ENCODE results near the gene LMF1.
"Not testable (repeated sequence)": the region's sequence is repeated elsewhere in the genome, so short reads cannot be mapped to it uniquely, and the experiment has no call there.

LMF1 gene

DNA sequence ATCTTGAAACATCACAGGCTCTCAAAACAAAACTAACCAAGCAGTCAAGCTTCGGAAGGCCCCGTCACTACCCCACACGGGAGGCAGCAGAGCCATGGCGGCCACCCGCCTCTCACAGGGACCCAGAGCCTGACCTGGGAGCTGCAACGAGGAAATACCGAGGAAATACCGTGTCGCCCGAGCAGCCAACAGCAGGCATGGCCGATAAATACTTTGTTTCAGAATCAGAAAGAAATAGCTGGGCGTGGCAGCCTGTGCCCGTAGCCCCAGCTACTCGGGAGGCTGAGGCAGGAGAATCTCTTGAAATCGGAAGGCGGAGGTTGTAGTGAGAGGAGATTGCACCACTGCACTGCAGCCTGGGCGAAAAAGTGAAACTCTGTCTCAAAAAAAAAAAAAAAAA is 6.9 kb downstream of the LMF1 start:
- Histone ChIP-seq H3K9me3 (ENCODE audit: control insufficient read depth, low read length) (peaks cover 10% of the 10 kb centered on the region), H3K4me3 (ENCODE audit: extremely low read depth, insufficient read depth, low read length, poor library complexity, severe bottlenecking) (no peak overlapping the region), H3K36me3 (ENCODE audit: control insufficient read depth, insufficient read depth, low read length) (peaks cover 26% of the 10 kb centered on the region), H3K4me1 (ENCODE audit: control insufficient read depth, insufficient read depth, low read length, poor library complexity, severe bottlenecking) (no peaks in the 10 kb centered on the region), H3K27ac (ENCODE audit: low read depth, low read length, severe bottlenecking) (no peak overlapping the region)
- 95 to 97% methylated on average over 14 of the region's 17 CpGs for WGBS, 2 experiments (ENCODE audit: insufficient coverage in 2 of 2)

DNA sequence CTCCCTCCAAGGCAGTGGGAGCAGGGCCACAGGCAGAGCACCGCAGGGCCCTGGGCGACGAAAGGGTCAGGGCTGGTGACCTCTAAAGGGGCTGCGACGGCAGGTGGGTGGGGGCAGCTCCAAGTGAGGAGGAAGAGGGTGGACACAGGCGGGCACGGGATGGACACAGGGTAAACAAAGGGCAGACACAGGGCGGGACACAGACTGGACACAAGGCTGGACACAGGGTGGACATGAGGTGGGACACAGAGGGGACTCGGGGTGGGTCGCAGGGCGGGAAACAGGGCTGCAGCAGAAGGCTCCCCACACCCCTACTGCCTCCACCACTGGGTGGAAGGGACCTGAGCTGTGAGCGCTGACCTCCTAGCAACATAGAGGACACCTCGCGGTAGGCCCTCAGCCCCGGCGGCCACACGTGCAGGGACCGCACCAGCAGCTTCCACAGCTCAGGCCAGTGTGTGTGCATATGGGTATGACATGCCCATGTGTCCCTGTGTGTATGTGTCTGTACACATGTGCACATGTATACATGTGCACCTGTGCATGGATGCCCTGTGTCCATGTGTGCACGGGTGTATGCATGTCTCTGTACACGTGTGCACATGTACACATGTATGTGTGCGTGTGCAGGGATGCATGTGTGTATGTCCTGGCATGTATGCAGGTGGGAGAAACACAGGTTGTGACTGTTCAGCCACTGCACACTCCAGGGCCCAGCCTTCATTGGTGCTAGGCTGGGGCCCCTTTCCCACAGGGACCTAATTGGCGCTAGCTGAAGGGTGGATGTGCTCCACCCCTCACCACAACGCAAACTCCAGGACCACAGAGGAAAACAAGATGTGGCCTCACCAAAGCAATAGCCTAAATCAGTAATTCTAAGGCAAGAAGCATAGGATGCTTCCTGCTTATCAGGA is 7.6 kb downstream of the LMF1 start:
- H3K4me1 ChIP-seq (ENCODE audit: control insufficient read depth, insufficient read depth, low read length, poor library complexity, severe bottlenecking), result no peaks in the 10 kb centered on the region
- H3K9me3 ChIP-seq (ENCODE audit: control insufficient read depth, low read length), result peaks cover 10% of the 10 kb centered on the region
- 96% methylated on average over 15 to 17 of the region's 23 CpGs for WGBS, 2 experiments (ENCODE audit: insufficient coverage in 2 of 2)
- peaks cover 21% of the 10 kb centered on the region for H3K36me3 ChIP-seq (ENCODE audit: control insufficient read depth, insufficient read depth, low read length)
- no peak overlapping the region for H3K4me3 ChIP-seq (ENCODE audit: extremely low read depth, insufficient read depth, low read length, poor library complexity, severe bottlenecking)
- H3K27ac ChIP-seq (ENCODE audit: low read depth, low read length, severe bottlenecking), result no peak overlapping the region

DNA sequence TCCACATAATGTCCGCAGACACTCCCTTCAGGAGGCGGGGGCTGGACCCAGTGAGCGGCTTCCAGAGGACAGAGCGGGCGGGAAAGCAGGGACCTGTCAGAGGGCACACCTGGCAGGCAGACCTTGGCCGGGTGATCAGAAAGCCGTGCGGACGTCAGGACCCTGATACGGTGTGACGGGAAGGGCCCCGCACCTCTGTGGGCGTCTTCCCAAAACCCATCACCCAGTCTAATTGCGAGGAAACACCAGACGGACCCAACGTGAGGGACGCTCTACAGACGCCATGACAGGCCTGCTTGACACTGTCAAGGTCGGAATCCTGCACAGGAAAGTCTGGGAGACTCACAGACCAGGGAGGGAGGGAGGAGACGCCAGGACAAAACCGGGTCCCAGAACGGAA is 8.4 kb downstream of the LMF1 start:
- WGBS, 2 experiments (ENCODE audit: insufficient coverage in 2 of 2), result 93 to 95% methylated on average over 12 to 21 of the region's 22 CpGs
- Histone ChIP-seq H3K9me3 (ENCODE audit: control insufficient read depth, low read length) (peaks cover 10% of the 10 kb centered on the region), H3K27ac (ENCODE audit: low read depth, low read length, severe bottlenecking) (no peak overlapping the region), H3K4me1 (ENCODE audit: control insufficient read depth, insufficient read depth, low read length, poor library complexity, severe bottlenecking) (no peaks in the 10 kb centered on the region), H3K36me3 (ENCODE audit: control insufficient read depth, insufficient read depth, low read length) (peaks cover 16% of the 10 kb centered on the region), H3K4me3 (ENCODE audit: extremely low read depth, insufficient read depth, low read length, poor library complexity, severe bottlenecking) (no peak overlapping the region)

DNA sequence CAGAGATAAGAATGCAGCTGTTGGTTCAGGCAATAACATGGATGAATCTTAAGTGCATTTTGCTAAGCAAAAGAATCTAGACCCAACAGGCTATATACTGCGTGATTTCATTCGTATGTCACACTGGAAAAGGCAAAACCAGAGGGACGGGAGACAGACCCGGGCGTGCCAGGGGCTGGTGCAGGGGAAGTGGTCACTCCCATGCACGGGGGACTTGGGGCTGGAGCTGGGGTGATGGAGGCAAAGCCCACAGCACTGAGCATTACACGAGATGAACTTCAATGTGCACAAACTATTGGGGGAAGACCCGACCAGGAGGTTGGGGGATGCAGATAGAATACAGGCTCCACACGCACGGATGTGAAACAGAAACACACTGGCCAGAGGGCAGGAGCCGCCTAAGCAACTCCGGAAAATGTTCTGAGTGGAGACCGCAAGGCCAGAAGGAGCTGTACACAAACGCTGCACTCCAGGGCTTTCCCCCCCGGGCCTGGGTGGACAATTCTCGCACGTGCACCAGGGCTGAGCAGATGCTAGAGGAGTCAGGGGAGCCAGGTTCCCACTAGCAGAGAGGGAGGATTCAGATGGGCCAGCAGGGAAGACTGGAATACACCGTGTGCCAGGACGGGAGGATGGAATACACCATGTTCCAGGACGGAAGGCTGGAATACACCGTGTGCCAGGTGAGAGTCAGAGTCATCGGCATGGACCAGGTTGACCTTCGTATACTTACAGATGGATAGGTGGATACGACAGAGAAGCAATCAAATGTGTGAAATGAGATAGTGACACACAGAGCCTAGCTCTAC is 11.3 kb downstream of the LMF1 start:
- Histone ChIP-seq H3K36me3 (ENCODE audit: control insufficient read depth, insufficient read depth, low read length) (no peaks in the 10 kb centered on the region), H3K9me3 (ENCODE audit: control insufficient read depth, low read length) (no peaks in the 10 kb centered on the region), H3K4me1 (ENCODE audit: control insufficient read depth, insufficient read depth, low read length, poor library complexity, severe bottlenecking) (no peaks in the 10 kb centered on the region), H3K27ac (ENCODE audit: low read depth, low read length, severe bottlenecking) (no peak overlapping the region), H3K4me3 (ENCODE audit: extremely low read depth, insufficient read depth, low read length, poor library complexity, severe bottlenecking) (no peak overlapping the region)
- 93% methylated on average over 23 to 24 of the region's 24 CpGs for WGBS, 2 experiments (ENCODE audit: insufficient coverage in 2 of 2)

DNA sequence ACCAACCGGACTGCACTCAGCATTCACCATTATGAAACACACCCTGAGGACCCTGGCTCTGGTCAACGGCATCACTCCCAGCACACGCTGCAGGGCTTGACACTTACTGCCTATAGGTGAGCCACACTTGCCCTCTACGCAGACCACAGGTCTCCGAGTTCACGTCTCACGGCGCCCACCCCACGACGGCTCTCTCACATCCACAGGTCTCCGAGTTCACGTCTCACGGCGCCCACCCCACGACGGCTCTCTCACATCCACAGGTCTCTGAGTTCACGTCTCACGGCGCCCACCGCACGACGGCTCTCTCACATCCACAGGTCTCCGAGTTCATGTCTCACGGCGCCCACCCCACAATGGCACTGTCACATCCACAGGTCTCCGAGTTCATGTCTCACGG is 15.0 kb downstream of the LMF1 start:
- not testable (repeated sequence) for H3K9me3 ChIP-seq (ENCODE audit: control insufficient read depth, low read length); H3K4me3 ChIP-seq (ENCODE audit: extremely low read depth, insufficient read depth, low read length, poor library complexity, severe bottlenecking); H3K36me3 ChIP-seq (ENCODE audit: control insufficient read depth, insufficient read depth, low read length); H3K27ac ChIP-seq (ENCODE audit: low read depth, low read length, severe bottlenecking); H3K4me1 ChIP-seq (ENCODE audit: control insufficient read depth, insufficient read depth, low read length, poor library complexity, severe bottlenecking)
- WGBS, 2 experiments (ENCODE audit: insufficient coverage in 2 of 2), result 96% methylated on average over 4 to 21 of the region's 27 CpGs

DNA sequence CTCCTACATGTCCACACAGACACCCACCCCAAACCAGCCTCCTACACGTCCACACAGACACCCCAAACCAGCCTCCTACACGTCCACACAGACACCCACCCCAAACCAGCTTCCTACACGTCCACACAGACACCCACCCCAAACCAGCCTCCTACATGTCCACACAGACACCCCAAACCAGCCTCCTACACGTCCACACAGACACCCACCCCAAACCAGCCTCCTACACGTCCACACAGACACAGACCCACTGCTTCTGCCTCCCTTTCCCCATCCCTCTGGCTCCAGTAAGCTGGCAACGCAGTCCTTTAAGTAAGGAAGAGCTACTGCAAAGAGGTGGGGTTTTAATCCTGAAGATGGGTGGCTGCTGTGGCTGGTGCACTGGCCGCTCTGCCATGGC is 17.0 kb downstream of the LMF1 start:
- not testable (repeated sequence) for H3K9me3 ChIP-seq (ENCODE audit: control insufficient read depth, low read length); H3K27ac ChIP-seq (ENCODE audit: low read depth, low read length, severe bottlenecking); H3K4me1 ChIP-seq (ENCODE audit: control insufficient read depth, insufficient read depth, low read length, poor library complexity, severe bottlenecking); H3K36me3 ChIP-seq (ENCODE audit: control insufficient read depth, insufficient read depth, low read length); H3K4me3 ChIP-seq (ENCODE audit: extremely low read depth, insufficient read depth, low read length, poor library complexity, severe bottlenecking)
- WGBS, 2 experiments (ENCODE audit: insufficient coverage in 2 of 2), result 100% methylated on average over 1 to 2 of the region's 7 CpGs

DNA sequence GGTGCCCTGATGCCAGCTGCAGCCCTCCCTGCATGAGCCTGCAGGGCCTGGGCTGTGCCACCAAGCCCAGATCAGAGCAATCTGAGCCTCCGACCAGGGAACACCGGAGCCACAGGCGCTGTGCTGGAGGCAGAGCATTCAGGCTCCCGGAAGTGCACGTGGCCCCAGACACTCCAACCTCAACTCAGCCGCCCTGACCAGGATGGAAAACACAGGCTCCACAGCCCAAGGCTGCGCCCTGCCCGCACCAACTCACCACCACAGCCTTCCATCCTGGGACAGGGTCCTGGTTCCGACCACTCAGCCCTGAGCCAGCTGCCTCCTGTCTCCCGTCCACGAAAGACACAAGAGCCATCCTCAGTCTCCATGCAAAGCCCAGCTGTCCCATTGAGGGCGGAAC is 18.5 kb downstream of the LMF1 start:
- no peak overlapping the region for H3K27ac ChIP-seq (ENCODE audit: low read depth, low read length, severe bottlenecking)
- no peaks in the 10 kb centered on the region for H3K4me1 ChIP-seq (ENCODE audit: control insufficient read depth, insufficient read depth, low read length, poor library complexity, severe bottlenecking)
- H3K9me3 ChIP-seq (ENCODE audit: control insufficient read depth, low read length), result no peaks in the 10 kb centered on the region
- H3K36me3 ChIP-seq (ENCODE audit: control insufficient read depth, insufficient read depth, low read length), result no peaks in the 10 kb centered on the region
- no peak overlapping the region for H3K4me3 ChIP-seq (ENCODE audit: extremely low read depth, insufficient read depth, low read length, poor library complexity, severe bottlenecking)
- WGBS, 2 experiments (ENCODE audit: insufficient coverage in 2 of 2), result 75 to 85% methylated on average over 6 to 12 of the region's 12 CpGs

DNA sequence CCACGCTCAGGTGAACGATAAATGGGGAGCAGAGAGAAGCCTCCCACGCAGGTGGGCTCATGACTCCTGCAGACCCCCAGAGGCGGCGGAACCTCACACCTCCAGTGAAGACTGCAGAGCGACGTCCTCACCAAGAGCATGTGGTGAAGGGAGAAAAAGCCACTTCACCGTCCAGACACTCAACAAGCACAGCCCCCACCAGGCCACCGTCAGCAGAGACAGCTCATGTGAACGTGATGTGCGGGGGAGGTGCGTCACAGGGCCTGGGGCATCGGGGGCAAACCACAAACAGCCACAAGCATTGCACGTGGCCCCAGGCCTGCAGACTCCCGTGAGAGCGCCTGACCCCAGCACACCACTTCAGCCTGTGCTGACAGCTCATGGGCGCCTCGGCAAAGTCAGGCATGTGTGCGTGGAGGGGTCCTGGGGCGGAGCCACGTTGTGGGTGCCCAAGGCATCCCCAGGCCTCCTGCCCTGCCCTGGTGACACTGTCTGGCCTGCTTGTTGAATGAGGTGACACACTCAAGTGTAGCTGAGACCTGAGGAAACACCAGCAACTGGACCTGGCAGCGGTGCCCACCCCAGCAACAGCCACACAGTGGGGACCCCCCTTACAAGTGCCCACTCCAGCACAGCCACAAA is 19.0 kb downstream of the LMF1 start:
- no peaks in the 10 kb centered on the region for H3K36me3 ChIP-seq (ENCODE audit: control insufficient read depth, insufficient read depth, low read length)
- no peaks in the 10 kb centered on the region for H3K9me3 ChIP-seq (ENCODE audit: control insufficient read depth, low read length)
- 91 to 93% methylated on average over 20 to 22 of the region's 22 CpGs for WGBS, 2 experiments (ENCODE audit: insufficient coverage in 2 of 2)
- H3K4me1 ChIP-seq (ENCODE audit: control insufficient read depth, insufficient read depth, low read length, poor library complexity, severe bottlenecking), result no peaks in the 10 kb centered on the region
- no peak overlapping the region for H3K4me3 ChIP-seq (ENCODE audit: extremely low read depth, insufficient read depth, low read length, poor library complexity, severe bottlenecking)
- no peak overlapping the region for H3K27ac ChIP-seq (ENCODE audit: low read depth, low read length, severe bottlenecking)

DNA sequence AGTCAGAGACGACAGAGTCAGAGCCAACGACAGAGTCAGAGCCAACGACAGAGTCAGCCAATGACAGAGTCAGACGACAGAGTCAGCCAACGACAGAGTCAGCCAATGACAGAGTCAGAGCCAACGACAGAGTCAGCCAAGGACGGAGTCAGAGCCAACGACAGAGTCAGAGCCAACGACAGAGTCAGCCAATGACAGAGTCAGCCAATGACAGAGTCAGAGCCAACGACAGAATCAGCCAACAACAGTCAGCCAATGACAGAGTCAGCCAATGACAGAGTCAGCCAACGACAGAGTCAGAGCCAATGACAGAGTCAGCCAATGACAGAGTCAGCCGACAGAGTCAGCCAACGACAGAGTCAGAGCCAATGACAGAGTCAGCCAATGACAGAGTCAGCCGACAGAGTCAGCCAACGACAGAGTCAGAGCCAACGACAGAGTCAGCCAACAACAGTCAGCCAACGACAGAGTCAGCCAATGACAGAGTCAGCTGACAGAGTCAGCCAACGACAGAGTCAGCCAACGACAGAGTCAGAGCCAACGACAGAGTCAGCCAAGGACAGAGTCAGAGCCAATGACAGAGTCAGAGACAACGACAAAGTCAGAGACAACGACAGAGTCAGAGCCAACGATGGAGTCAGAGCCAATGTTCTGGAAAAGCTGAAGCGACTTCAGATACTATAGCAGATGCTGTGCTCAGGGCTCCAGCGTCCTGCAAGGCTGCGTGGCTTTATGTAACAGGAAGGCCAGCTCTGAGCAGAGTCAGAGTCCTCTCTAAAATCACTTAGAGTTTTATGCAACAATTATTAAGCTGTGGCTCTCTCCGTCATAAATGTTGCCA is 19.8 kb downstream of the LMF1 start:
- H3K36me3 ChIP-seq (ENCODE audit: control insufficient read depth, insufficient read depth, low read length); H3K27ac ChIP-seq (ENCODE audit: low read depth, low read length, severe bottlenecking); H3K4me1 ChIP-seq (ENCODE audit: control insufficient read depth, insufficient read depth, low read length, poor library complexity, severe bottlenecking); H3K4me3 ChIP-seq (ENCODE audit: extremely low read depth, insufficient read depth, low read length, poor library complexity, severe bottlenecking); H3K9me3 ChIP-seq (ENCODE audit: control insufficient read depth, low read length): not testable (repeated sequence)
- 85 to 86% methylated on average over 24 to 26 of the region's 27 CpGs for WGBS, 2 experiments (ENCODE audit: insufficient coverage in 2 of 2)

DNA sequence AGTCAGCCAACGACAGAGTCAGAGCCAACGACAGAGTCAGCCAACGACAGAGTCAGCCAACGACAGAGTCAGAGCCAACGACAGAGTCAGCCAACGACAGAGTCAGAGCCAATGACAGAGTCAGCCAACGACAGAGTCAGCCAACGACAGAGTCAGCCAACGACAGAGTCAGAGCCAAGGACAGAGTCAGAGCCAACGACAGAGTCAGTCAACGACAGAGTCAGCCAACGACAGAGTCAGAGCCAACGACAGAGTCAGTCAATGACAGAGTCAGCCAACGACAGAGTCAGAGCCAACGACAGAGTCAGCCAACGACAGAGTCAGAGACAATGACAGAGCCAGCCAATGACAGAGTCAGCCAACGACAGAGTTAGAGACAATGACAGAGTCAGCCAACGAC is 22.0 kb downstream of the LMF1 start:
- 93% methylated on average over 10 to 17 of the region's 18 CpGs for WGBS, 2 experiments (ENCODE audit: insufficient coverage in 2 of 2)
- not testable (repeated sequence) for H3K4me3 ChIP-seq (ENCODE audit: extremely low read depth, insufficient read depth, low read length, poor library complexity, severe bottlenecking); H3K9me3 ChIP-seq (ENCODE audit: control insufficient read depth, low read length); H3K4me1 ChIP-seq (ENCODE audit: control insufficient read depth, insufficient read depth, low read length, poor library complexity, severe bottlenecking); H3K27ac ChIP-seq (ENCODE audit: low read depth, low read length, severe bottlenecking); H3K36me3 ChIP-seq (ENCODE audit: control insufficient read depth, insufficient read depth, low read length)

All from mesodermal cell (in vitro differentiated cells).